Esophagus squamous epithelium (tissue), 4 donors: Measurements from ENCODE around the gene BACE2.

ENCODE experiments used
- CTCF ChIP-seq, 6 experiments: fragments of 450-650 bp in 4 of 6; fragments of 200-600 bp in 2 of 6; sonication (generic) in 2 of 6; IDR thresholded peaks; one replicate each; pipeline ENCODE4 v1.5.1; 2016 to 2019; ENCODE audit warnings: antibody characterized with exemption in 6 of 6, mild to moderate bottlenecking in 4 of 6, moderate library complexity in 4 of 6
- POLR2A ChIP-seq, 4 donors: fragments of 450-650 bp; IDR thresholded peaks; one replicate each; pipeline ENCODE4 v1.6.1; 2017; ENCODE audit warnings: antibody characterized with exemption in 4 of 4, mild to moderate bottlenecking in 4 of 4, moderate library complexity in 3 of 4

- TF ChIP-seq CTCF (IDR thresholded peaks at IDR 0.05) (no peak), POLR2A (IDR thresholded peaks at IDR 0.05) (no peak)
Observed at GRCh38 chr21:41138711-41139110, 29.2 kb upstream of the BACE2 start.
